ENCODE measurements around the gene FOXN3.

GRCh38 chr14:89367779-89368120, 49.3 kb downstream of the FOXN3 start:
- TF ChIP-seq CTCF (IDR thresholded peaks at IDR 0.05), result no peak
- TF ChIP-seq REST (IDR thresholded peaks at IDR 0.05; ENCODE audit: insufficient read depth in 1 of 2, low read depth in 2 of 2, low read length in 1 of 2), result no peak
